IMR-90 (cell line): Measurements from ENCODE around the gene HES6. TPM values are rescaled to one million over a fixed set of nuclear protein-coding genes. Genes with fewer than 3 reads are reported as not detected.

Experiments used
- ATAC-seq: fragments of 200-7000 bp; cut with Tn5 transposase; 2 replicates; pipeline ENCODE4 v1.9.1; 2020; ENCODE audit warnings: low read depth, mild to moderate bottlenecking, moderate library complexity
- BruUV-seq: library from RNA; stranded (reverse); fragments of 400-500 nt; replicated peaks from 2 replicates; lab custom pipeline; 2021; lab: Mats Ljungman, UMichigan
- CTCF ChIA-PET: fragments of 300-600 bp; formaldehyde crosslinking; extraction: SDS; loops from one replicate; lab custom pipeline; 2021; ENCODE audit warnings: antibody characterized with exemption; lab: Yijun Ruan, JAX
- POLR2A ChIA-PET: fragments of 300-600 bp; sonication (Branson Sonifier 250); formaldehyde crosslinking; loops from one replicate; lab custom pipeline; 2022; ENCODE audit warnings: antibody characterized with exemption; ENCODE audit not compliant: unreplicated experiment; lab: Charles Lee
- DNase-seq: peaks from one replicate; pipeline ENCODE4 v3.0.0; 2013
- H2AFZ ChIP-seq: replicated peaks from 2 replicates; pipeline ENCODE3; 2013; ENCODE audit warnings: low read length, mild to moderate bottlenecking; ENCODE audit not compliant: poor library complexity
- H2AK5ac ChIP-seq: 2 replicates; pipeline ENCODE4 v1.6.1; 2013; ENCODE audit warnings: low read depth, low read length, inconsistent platforms
- H2AK9ac ChIP-seq: replicated peaks from 2 replicates; pipeline ENCODE3; 2013; ENCODE audit warnings: mild to moderate bottlenecking, low read depth, low read length, moderate library complexity; ENCODE audit not compliant: poor library complexity
- H2BK120ac ChIP-seq: 2 replicates; pipeline ENCODE4 v1.6.1; 2013; ENCODE audit warnings: low read depth, low read length, inconsistent platforms
- H2BK15ac ChIP-seq: 3 replicates; pipeline ENCODE4 v1.6.1; 2013; ENCODE audit warnings: low read depth, low read length, inconsistent platforms
- H2BK20ac ChIP-seq: 2 replicates; pipeline ENCODE4 v1.6.1; 2013; ENCODE audit warnings: low read depth, mild to moderate bottlenecking, inconsistent platforms, low read length, moderate library complexity
- H2BK5ac ChIP-seq: 2 replicates; pipeline ENCODE4 v1.6.1; 2013; ENCODE audit warnings: mild to moderate bottlenecking, low read depth, low read length, inconsistent platforms; ENCODE audit not compliant: poor library complexity, severe bottlenecking
- H3K14ac ChIP-seq: replicated peaks from 2 replicates; pipeline ENCODE4 v1.6.1; 2013; ENCODE audit warnings: low read depth, low read length, inconsistent platforms
- H3K18ac ChIP-seq: 2 replicates; pipeline ENCODE4 v1.6.1; 2013; ENCODE audit warnings: low read depth, low read length, control low read depth
- H3K23ac ChIP-seq: 2 replicates; pipeline ENCODE4 v1.6.1; 2013; ENCODE audit warnings: low read depth, low read length, inconsistent platforms
- H3K27ac ChIP-seq: 2 replicates; pipeline ENCODE4 v1.5.1; 2013; ENCODE audit warnings: mild to moderate bottlenecking, control low read depth, low read length; ENCODE audit not compliant: insufficient read depth
- H3K27me3 ChIP-seq: 2 replicates; pipeline ENCODE4 v1.6.1; 2013; ENCODE audit warnings: low read length; ENCODE audit not compliant: control insufficient read depth, insufficient read depth
- H3K36me3 ChIP-seq: 2 replicates; pipeline ENCODE4 v1.6.1; 2013; ENCODE audit warnings: low read length, mixed read lengths; ENCODE audit not compliant: control insufficient read depth, insufficient read depth
- H3K4ac ChIP-seq: 2 replicates; pipeline ENCODE4 v1.6.1; 2013; ENCODE audit warnings: low read depth, low read length, inconsistent platforms
- H3K4me1 ChIP-seq: 2 replicates; pipeline ENCODE4 v1.6.1; 2013; ENCODE audit warnings: low read length, mixed read lengths; ENCODE audit not compliant: control insufficient read depth, insufficient read depth
- H3K4me2 ChIP-seq: 2 replicates; pipeline ENCODE4 v1.6.1; 2013; ENCODE audit warnings: low read depth, mild to moderate bottlenecking, control low read depth, low read length, moderate library complexity
- H3K4me3 ChIP-seq: 2 replicates; pipeline ENCODE4 v1.5.1; 2013; ENCODE audit warnings: low read depth, mild to moderate bottlenecking, control low read depth, low read length, moderate library complexity; ENCODE audit not compliant: insufficient read depth
- H3K56ac ChIP-seq: 2 replicates; pipeline ENCODE4 v1.6.1; 2013; ENCODE audit warnings: low read length, inconsistent platforms; ENCODE audit not compliant: insufficient read depth; ENCODE audit errors: extremely low read depth
- H3K79me1 ChIP-seq, 2 experiments: 2 replicates each; pipeline ENCODE4 v1.6.1; 2013; ENCODE audit warnings: low read length in 2 of 2, inconsistent platforms in 1 of 2, low read depth in 1 of 2
- H3K9ac ChIP-seq: 2 replicates; pipeline ENCODE4 v1.6.1; 2013; ENCODE audit warnings: low read depth, low read length, control low read depth
- H3K9me1 ChIP-seq: 2 replicates; pipeline ENCODE4 v1.6.1; 2013; ENCODE audit warnings: low read length, inconsistent platforms; ENCODE audit not compliant: insufficient read depth
- H3K9me3 ChIP-seq: 2 replicates; pipeline ENCODE4 v1.6.1; 2013; ENCODE audit warnings: low read length; ENCODE audit not compliant: control insufficient read depth, insufficient read depth
- H4K20me1 ChIP-seq: 2 replicates; pipeline ENCODE4 v1.6.1; 2013; ENCODE audit warnings: low read length, inconsistent platforms; ENCODE audit not compliant: insufficient read depth
- H4K5ac ChIP-seq: 2 replicates; pipeline ENCODE4 v1.6.1; 2013; ENCODE audit warnings: mild to moderate bottlenecking, low read depth, low read length, control low read depth
- H4K8ac ChIP-seq, 2 experiments: 2 replicates each; pipeline ENCODE4 v1.6.1; 2013; ENCODE audit warnings: low read depth in 2 of 2, low read length in 2 of 2, control low read depth in 1 of 2, inconsistent platforms in 1 of 2
- H4K91ac ChIP-seq: 2 replicates; pipeline ENCODE4 v1.6.1; 2013; ENCODE audit warnings: low read depth, low read length, inconsistent platforms; ENCODE audit not compliant: insufficient read depth
- BHLHE40 ChIP-seq: fragments of 150-350 bp; IDR thresholded peaks from 2 replicates; pipeline ENCODE4 v1.6.1; 2016; ENCODE audit warnings: mild to moderate bottlenecking, low read depth, low read length
- CEBPB ChIP-seq: IDR thresholded peaks from 2 replicates; pipeline ENCODE4 v1.6.1; 2012; ENCODE audit warnings: low read depth, low read length, improper control_type of control experiment
- CHD1 ChIP-seq: IDR thresholded peaks from 2 replicates; pipeline ENCODE4 v1.6.1; 2012; ENCODE audit warnings: low read depth, low read length, improper control_type of control experiment
- FOS ChIP-seq: fragments of 150-350 bp; IDR thresholded peaks from 2 replicates; pipeline ENCODE4 v1.6.1; 2016; ENCODE audit warnings: low read depth, low read length
- MAFK ChIP-seq: IDR thresholded peaks from 2 replicates; pipeline ENCODE4 v1.6.1; 2012; ENCODE audit warnings: low read depth, low read length, improper control_type of control experiment
- MAZ ChIP-seq: IDR thresholded peaks from 2 replicates; pipeline ENCODE4 v1.6.1; 2012; ENCODE audit warnings: low read depth, mild to moderate bottlenecking, low read length, improper control_type of control experiment, moderate library complexity, borderline replicate concordance
- MXI1 ChIP-seq: IDR thresholded peaks from 2 replicates; pipeline ENCODE4 v1.6.1; 2012; ENCODE audit warnings: low read depth, mild to moderate bottlenecking, low read length, moderate library complexity, borderline replicate concordance
- NFE2L2 ChIP-seq: fragments of 150-350 bp; IDR thresholded peaks from 2 replicates; pipeline ENCODE4 v1.6.1; 2016; ENCODE audit warnings: low read depth, mild to moderate bottlenecking, low read length
- POLR2A ChIP-seq: IDR thresholded peaks from 2 replicates; pipeline ENCODE4 v1.6.1; 2012; ENCODE audit warnings: mild to moderate bottlenecking, low read depth, low read length
- RAD21 ChIP-seq: IDR thresholded peaks from 2 replicates; pipeline ENCODE4 v1.6.1; 2012; ENCODE audit warnings: low read length, improper control_type of control experiment
- RCOR1 ChIP-seq: IDR thresholded peaks from 2 replicates; pipeline ENCODE4 v1.6.1; 2012; ENCODE audit warnings: mild to moderate bottlenecking, low read length, improper control_type of control experiment; ENCODE audit not compliant: insufficient replicate concordance
- RFX5 ChIP-seq: IDR thresholded peaks from 2 replicates; pipeline ENCODE4 v1.8.0; 2012; ENCODE audit warnings: low read depth, mild to moderate bottlenecking, low read length, moderate library complexity
- SMC3 ChIP-seq: fragments of 150-350 bp; IDR thresholded peaks from 2 replicates; pipeline ENCODE4 v1.6.1; 2016; ENCODE audit warnings: low read depth, mild to moderate bottlenecking, antibody characterized with exemption, low read length, moderate library complexity
- WGBS, 2 experiments: methylation state at CpG; one replicate each; pipeline versions ENCODE4 v1.1.5 to v1.1.7; 2013; ENCODE audit warnings: missing lambda C conversion rate in 2 of 2; ENCODE audit not compliant: insufficient read length in 1 of 2; ENCODE audit errors: extremely low coverage in 2 of 2; 5-methylcytosine and 5-hydroxymethylcytosine counted together
- dilution Hi-C: fragments of 300-500 bp; cut with HindIII; formaldehyde crosslinking; loops from one replicate; pipeline ENCODE4 v1.14.3; 2018; ENCODE audit warnings: low sequenced_read_pairs; ENCODE audit not compliant: unreplicated experiment
- in situ Hi-C: fragments of 300-500 bp; cut with MboI; formaldehyde crosslinking; loops from 3 replicates; pipeline ENCODE4 v1.14.3; 2019; ENCODE audit warnings: low sequenced_read_pairs, inconsistent platforms, mixed read lengths
- intact Hi-C: fragments of 100-400 bp; cut with micrococcal nuclease; formaldehyde crosslinking; loops from 2 replicates; pipeline ENCODE4 v1.10.0; 2022
- polyA plus RNA-seq, 3 experiments: library from polyadenylated mRNA; depleted of rRNA; stranded (reverse); fragments of >200 nt; gene quantifications; 2 replicates each; pipeline ENCODE4 v1.2.3, GENCODE V29; 2012; ENCODE audit warnings: low replicate concordance in 1 of 3
- total RNA-seq: library from RNA; depleted of rRNA; stranded (reverse); fragments of >200 nt; gene quantifications from 2 replicates; pipeline ENCODE4 v1.2.3, GENCODE V29; 2012
- TF ChIP-seq, protein P1 (sequence below): conservative IDR thresholded peaks from 2 replicates; pipeline ENCODE4 v1.5.1; 2012; ENCODE audit warnings: mild to moderate bottlenecking, low read depth, low read length, improper control_type of control experiment
- TF ChIP-seq, protein P2 (sequence below): fragments of 150-350 bp; IDR thresholded peaks from 2 replicates; pipeline ENCODE4 v1.6.1; 2017; ENCODE audit warnings: mild to moderate bottlenecking, antibody characterized with exemption, low read length, low read depth

HES6 gene
- total and polyA plus RNA-seq, 2 of the 4 experiments (the other 2 are of a cell fraction): 1.3 to 3.3 TPM

DNA sequence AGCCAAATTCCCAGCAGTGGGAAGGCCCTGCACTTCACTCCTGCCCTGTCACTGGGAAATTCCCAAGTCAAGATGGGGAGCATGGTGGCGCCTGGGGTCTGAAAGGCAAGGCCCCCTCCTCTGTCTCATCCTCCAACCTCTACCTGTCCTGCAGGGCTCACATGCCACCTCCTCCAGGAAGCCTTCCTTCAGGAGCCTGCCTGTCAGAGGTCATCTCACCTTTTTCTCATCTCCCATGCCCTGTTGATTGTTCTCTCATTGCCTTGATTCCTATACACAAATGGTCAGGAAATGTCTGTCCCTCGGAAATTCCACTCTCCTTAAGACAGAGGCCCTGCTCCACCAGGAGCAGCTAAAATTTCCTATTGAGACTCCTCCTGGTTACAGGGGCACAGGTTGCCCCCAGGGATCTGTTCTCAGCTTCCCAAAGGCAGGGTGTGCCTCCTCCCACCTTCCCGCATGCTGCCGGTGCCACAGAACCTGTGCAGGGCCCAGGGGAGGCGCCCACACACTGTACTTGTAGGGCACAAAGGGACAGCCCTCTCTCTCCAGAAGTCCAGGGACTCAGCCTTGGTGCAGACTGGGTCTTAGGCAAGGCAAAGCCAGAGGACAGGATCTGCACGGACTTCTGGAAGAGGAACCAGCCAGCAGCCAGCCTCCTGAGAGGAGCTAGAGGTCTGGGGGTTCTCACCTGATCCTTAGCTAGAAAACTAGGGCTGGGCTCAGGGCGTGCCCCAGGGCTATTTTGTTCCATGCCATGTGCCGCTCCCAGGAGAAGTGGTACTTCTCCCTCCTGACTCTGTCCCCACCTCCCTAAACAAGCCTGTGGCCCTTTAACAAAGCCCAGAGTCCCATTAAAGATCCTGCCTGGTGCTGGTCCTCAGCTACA, 12.9 kb downstream of the HES6 start:
- Histone ChIP-seq H4K20me1 (no peaks in the 10 kb centered on the region), H3K9ac (no peak overlapping the region), H4K8ac (no peak overlapping the region), H3K36me3 (no peaks in the 10 kb centered on the region), H3K56ac (no peak overlapping the region), H2AFZ (no peak overlapping the region), H2BK20ac (no peak overlapping the region), H3K27ac (no peak overlapping the region), H3K79me1 (no peaks in the 10 kb centered on the region), H2BK5ac (no peak overlapping the region), H3K14ac (no peak overlapping the region), H3K9me1 (no peaks in the 10 kb centered on the region), H3K18ac (no peak overlapping the region), H3K27me3 (peaks cover 30% of the 10 kb centered on the region), H3K4me1 (0 out of 2 replicates have a peak, but pooled peaks cover 2% of the 10 kb centered on the region), H2BK15ac (no peak overlapping the region), H2BK120ac (no peak overlapping the region), H3K4ac (no peak overlapping the region), H2AK5ac (no peak overlapping the region), H3K9me3 (no peaks in the 10 kb centered on the region), H3K23ac (no peak overlapping the region), H3K4me3 (no peak overlapping the region), H4K91ac (no peak overlapping the region), H4K5ac (no peak overlapping the region), H3K4me2 (no peak overlapping the region), H2AK9ac (no peak overlapping the region)
- DNase-seq: no peak
- no TSS peak for BruUV-seq
- ATAC-seq: no peak
- 100% methylated on average over 2 of the region's 8 CpGs; no CpG with 5 or more reads in 1 of the 2 experiments for WGBS, 2 experiments
- dilution Hi-C loops: no loop called here
- ChIA-PET CTCF (no interaction called here), POLR2A (no interaction called here)
- intact Hi-C loops: no loop called here
- in situ Hi-C loops: no loop called here
- TF ChIP-seq NFE2L2: no peak
- TF ChIP-seq POLR2A: no peak
- TF ChIP-seq RAD21: no peak
- no peak for TF ChIP-seq FOS
- no peak for TF ChIP-seq MAZ
- no peak for TF ChIP-seq CEBPB
- TF ChIP-seq, protein P1, sequence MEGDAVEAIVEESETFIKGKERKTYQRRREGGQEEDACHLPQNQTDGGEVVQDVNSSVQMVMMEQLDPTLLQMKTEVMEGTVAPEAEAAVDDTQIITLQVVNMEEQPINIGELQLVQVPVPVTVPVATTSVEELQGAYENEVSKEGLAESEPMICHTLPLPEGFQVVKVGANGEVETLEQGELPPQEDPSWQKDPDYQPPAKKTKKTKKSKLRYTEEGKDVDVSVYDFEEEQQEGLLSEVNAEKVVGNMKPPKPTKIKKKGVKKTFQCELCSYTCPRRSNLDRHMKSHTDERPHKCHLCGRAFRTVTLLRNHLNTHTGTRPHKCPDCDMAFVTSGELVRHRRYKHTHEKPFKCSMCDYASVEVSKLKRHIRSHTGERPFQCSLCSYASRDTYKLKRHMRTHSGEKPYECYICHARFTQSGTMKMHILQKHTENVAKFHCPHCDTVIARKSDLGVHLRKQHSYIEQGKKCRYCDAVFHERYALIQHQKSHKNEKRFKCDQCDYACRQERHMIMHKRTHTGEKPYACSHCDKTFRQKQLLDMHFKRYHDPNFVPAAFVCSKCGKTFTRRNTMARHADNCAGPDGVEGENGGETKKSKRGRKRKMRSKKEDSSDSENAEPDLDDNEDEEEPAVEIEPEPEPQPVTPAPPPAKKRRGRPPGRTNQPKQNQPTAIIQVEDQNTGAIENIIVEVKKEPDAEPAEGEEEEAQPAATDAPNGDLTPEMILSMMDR: no peak
- no peak for TF ChIP-seq BHLHE40
- TF ChIP-seq MAFK: no peak
- TF ChIP-seq CHD1: no peak
- no peak for TF ChIP-seq RFX5
- no peak for TF ChIP-seq MXI1
- no peak for TF ChIP-seq RCOR1
- TF ChIP-seq, protein P2, sequence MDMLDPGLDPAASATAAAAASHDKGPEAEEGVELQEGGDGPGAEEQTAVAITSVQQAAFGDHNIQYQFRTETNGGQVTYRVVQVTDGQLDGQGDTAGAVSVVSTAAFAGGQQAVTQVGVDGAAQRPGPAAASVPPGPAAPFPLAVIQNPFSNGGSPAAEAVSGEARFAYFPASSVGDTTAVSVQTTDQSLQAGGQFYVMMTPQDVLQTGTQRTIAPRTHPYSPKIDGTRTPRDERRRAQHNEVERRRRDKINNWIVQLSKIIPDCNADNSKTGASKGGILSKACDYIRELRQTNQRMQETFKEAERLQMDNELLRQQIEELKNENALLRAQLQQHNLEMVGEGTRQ: no peak
- no peak for TF ChIP-seq SMC3
